Ovary (tissue), 3 donors: ENCODE data around the gene BICD2.

Source experiments
- CTCF ChIP-seq, 3 donors: fragments of 450-650 bp in 2 of 3; fragments of 200-600 bp in 1 of 3; IDR thresholded peaks; one replicate each; pipeline versions ENCODE4 v1.5.1 to v1.8.0; 2016 to 2022; ENCODE audit warnings: antibody characterized with exemption in 3 of 3, mild to moderate bottlenecking in 1 of 3
- POLR2A ChIP-seq: fragments of 450-650 bp; IDR thresholded peaks from one replicate; pipeline ENCODE4 v1.6.1; 2017; ENCODE audit warnings: antibody characterized with exemption, mild to moderate bottlenecking, moderate library complexity
- donor health status: DM: no; HTN: no; CAD: no.

GRCh38 chr9:92740009-92740408 is 24.6 kb downstream of the BICD2 start:
- TF ChIP-seq POLR2A: no peak
- TF ChIP-seq CTCF (IDR thresholded peaks at IDR 0.05): no peak
